ENCODE data around the gene HMGB4. TPM values are rescaled to one million over a fixed set of nuclear protein-coding genes. Genes with fewer than 3 reads are reported as not detected.

HMGB4 gene
- total and polyA plus RNA-seq, 4 experiments from 2014 or later = not detected

- H3K4me1 Mint-ChIP-seq = no peaks in the 10 kb centered on the region
- DNase-seq = no peak
- Histone ChIP-seq H3K27me3 (ENCODE audit: insufficient read depth, low read length) (no peaks in the 10 kb centered on the region), H3K4me3 (ENCODE audit: low read length in 2 of 2) (no peak overlapping the region), H3K9me3 (ENCODE audit: control insufficient read depth in 1 of 2, low read length in 2 of 2) (no peaks in the 10 kb centered on the region), H3K36me3 (ENCODE audit: insufficient read depth, low read length) (no peaks in the 10 kb centered on the region), H3K27ac (ENCODE audit: low read depth, low read length) (no peak overlapping the region), H3K4me1 (ENCODE audit: insufficient read depth, low read length) (no peaks in the 10 kb centered on the region)
- H3K9me3 Mint-ChIP-seq = peaks cover 0 to 2% (median 0%) of the 10 kb centered on the region in 8 donors
- H3K27me3 Mint-ChIP-seq = peaks cover 9 to 16% of the 10 kb centered on the region in 2 donors
- ChIA-PET CTCF (ENCODE audit: partially characterized antibody) (interaction anchor here (0.7 kb wide), 1 partner anchor 137 kb away, joined by 4 read pairs; no protein-coding TSS in a partner anchor), POLR2A (ENCODE audit: partially characterized antibody) (no interaction called here)
- H3K36me3 Mint-ChIP-seq = no peaks in the 10 kb centered on the region
- intact Hi-C loops (cut with micrococcal nuclease) = no loop called here
- no peak overlapping the region for H3K27ac Mint-ChIP-seq
- no peak overlapping the region for H3K4me3 Mint-ChIP-seq
Observed at GRCh38 chr1:33864460-33865389, 846 bp downstream of the HMGB4 start.

- Histone ChIP-seq H3K4me3 (ENCODE audit: low read length in 2 of 2) (no peak overlapping the region), H3K4me1 (ENCODE audit: insufficient read depth, low read length) (no peaks in the 10 kb centered on the region), H3K27ac (ENCODE audit: low read depth, low read length) (no peak overlapping the region), H3K9me3 (ENCODE audit: control insufficient read depth in 1 of 2, low read length in 2 of 2) (no peaks in the 10 kb centered on the region), H3K27me3 (ENCODE audit: insufficient read depth, low read length) (no peaks in the 10 kb centered on the region), H3K36me3 (ENCODE audit: insufficient read depth, low read length) (no peaks in the 10 kb centered on the region)
- H3K9me3 Mint-ChIP-seq = peaks cover 0 to 2% (median 0%) of the 10 kb centered on the region in 8 donors
- H3K4me3 Mint-ChIP-seq = no peak overlapping the region
- ChIA-PET POLR2A (ENCODE audit: partially characterized antibody) (no interaction called here), CTCF (ENCODE audit: partially characterized antibody) (no interaction called here)
- H3K4me1 Mint-ChIP-seq = no peaks in the 10 kb centered on the region
- no peak for DNase-seq
- peaks cover 9 to 16% of the 10 kb centered on the region in 2 donors for H3K27me3 Mint-ChIP-seq
- no peak overlapping the region for H3K27ac Mint-ChIP-seq
- no peaks in the 10 kb centered on the region for H3K36me3 Mint-ChIP-seq
- intact Hi-C loops (cut with micrococcal nuclease) = no loop called here
Observed at GRCh38 chr1:33866281-33866680, 2.4 kb downstream of the HMGB4 start.

GRCh38 chr1:33867684-33868083 is 3.8 kb downstream of the HMGB4 start:
- ChIA-PET CTCF (ENCODE audit: partially characterized antibody) (no interaction called here), POLR2A (ENCODE audit: partially characterized antibody) (no interaction called here)
- Mint-ChIP-seq H3K27ac (no peak overlapping the region), H3K4me3 (no peak overlapping the region), H3K27me3 (peaks cover 9 to 15% of the 10 kb centered on the region in 2 donors), H3K36me3 (no peaks in the 10 kb centered on the region), H3K4me1 (no peaks in the 10 kb centered on the region), H3K9me3 (peaks cover 0 to 2% (median 0%) of the 10 kb centered on the region in 8 donors)
- intact Hi-C loops (cut with micrococcal nuclease) = no loop called here
- H3K27ac ChIP-seq (ENCODE audit: low read depth, low read length) = no peak overlapping the region
- no peaks in the 10 kb centered on the region for H3K36me3 ChIP-seq (ENCODE audit: insufficient read depth, low read length)
- H3K4me3 ChIP-seq (ENCODE audit: low read length in 2 of 2) = no peak overlapping the region
- no peaks in the 10 kb centered on the region for H3K4me1 ChIP-seq (ENCODE audit: insufficient read depth, low read length)
- H3K9me3 ChIP-seq (ENCODE audit: control insufficient read depth in 1 of 2, low read length in 2 of 2) = no peaks in the 10 kb centered on the region
- DNase-seq = no peak
- no peaks in the 10 kb centered on the region for H3K27me3 ChIP-seq (ENCODE audit: insufficient read depth, low read length)

- H3K36me3 ChIP-seq (ENCODE audit: insufficient read depth, low read length) = no peaks in the 10 kb centered on the region
- peaks cover 0 to 2% (median 0%) of the 10 kb centered on the region in 8 donors for H3K9me3 Mint-ChIP-seq
- H3K4me1 ChIP-seq (ENCODE audit: insufficient read depth, low read length) = no peaks in the 10 kb centered on the region
- DNase-seq = no peak
- H3K27me3 ChIP-seq (ENCODE audit: insufficient read depth, low read length) = no peaks in the 10 kb centered on the region
- no peaks in the 10 kb centered on the region for H3K4me1 Mint-ChIP-seq
- H3K27me3 Mint-ChIP-seq = peaks cover 7 to 8% of the 10 kb centered on the region in 2 donors
- H3K27ac Mint-ChIP-seq = no peak overlapping the region
- ChIA-PET CTCF (ENCODE audit: partially characterized antibody) (interaction anchor here (0.7 kb wide), 1 partner anchor 10 kb away, joined by 3 read pairs; no protein-coding TSS in a partner anchor), POLR2A (ENCODE audit: partially characterized antibody) (interaction anchor here (0.6 kb wide), 1 partner anchor 15 kb away, joined by 4 read pairs; no protein-coding TSS in a partner anchor)
- H3K4me3 Mint-ChIP-seq = no peak overlapping the region
- no peaks in the 10 kb centered on the region for H3K9me3 ChIP-seq (ENCODE audit: control insufficient read depth in 1 of 2, low read length in 2 of 2)
- no peak overlapping the region for H3K27ac ChIP-seq (ENCODE audit: low read depth, low read length)
- no peaks in the 10 kb centered on the region for H3K36me3 Mint-ChIP-seq
- intact Hi-C loops (cut with micrococcal nuclease) = no loop called here
- no peak overlapping the region for H3K4me3 ChIP-seq (ENCODE audit: low read length in 2 of 2)
Observed at GRCh38 chr1:33872275-33872674, 8.4 kb downstream of the HMGB4 start.

- ChIA-PET CTCF (ENCODE audit: partially characterized antibody) (interaction anchor here (0.7 kb wide), 1 partner anchor 10 kb away, joined by 3 read pairs; no protein-coding TSS in a partner anchor), POLR2A (ENCODE audit: partially characterized antibody) (interaction anchor here (0.6 kb wide), 1 partner anchor 14 kb away, joined by 4 read pairs; no protein-coding TSS in a partner anchor)
- no peak overlapping the region for H3K4me3 Mint-ChIP-seq
- H3K36me3 Mint-ChIP-seq = no peaks in the 10 kb centered on the region
- no peaks in the 10 kb centered on the region for H3K4me1 Mint-ChIP-seq
- no peak for DNase-seq
- H3K27ac ChIP-seq (ENCODE audit: low read depth, low read length) = no peak overlapping the region
- no peak overlapping the region for H3K27ac Mint-ChIP-seq
- peaks cover 0 to 2% (median 0%) of the 10 kb centered on the region in 8 donors for H3K9me3 Mint-ChIP-seq
- peaks cover 7 to 9% of the 10 kb centered on the region in 2 donors for H3K27me3 Mint-ChIP-seq
- intact Hi-C loops (cut with micrococcal nuclease) = no loop called here
- H3K4me1 ChIP-seq (ENCODE audit: insufficient read depth, low read length) = no peaks in the 10 kb centered on the region
- H3K27me3 ChIP-seq (ENCODE audit: insufficient read depth, low read length) = no peaks in the 10 kb centered on the region
- H3K4me3 ChIP-seq (ENCODE audit: low read length in 2 of 2) = no peak overlapping the region
- no peaks in the 10 kb centered on the region for H3K36me3 ChIP-seq (ENCODE audit: insufficient read depth, low read length)
- H3K9me3 ChIP-seq (ENCODE audit: control insufficient read depth in 1 of 2, low read length in 2 of 2) = no peaks in the 10 kb centered on the region
Observed at GRCh38 chr1:33872683-33873082, 8.8 kb downstream of the HMGB4 start.

- H3K27me3 ChIP-seq (ENCODE audit: insufficient read depth, low read length) = no peaks in the 10 kb centered on the region
- Mint-ChIP-seq H3K27me3 (peaks cover 5 to 9% of the 10 kb centered on the region in 2 donors), H3K4me3 (no peak overlapping the region), H3K27ac (no peak overlapping the region), H3K36me3 (no peaks in the 10 kb centered on the region), H3K4me1 (no peaks in the 10 kb centered on the region), H3K9me3 (peaks cover 0 to 1% (median 0%) of the 10 kb centered on the region in 8 donors)
- H3K27ac ChIP-seq (ENCODE audit: low read depth, low read length) = no peak overlapping the region
- ChIA-PET CTCF (ENCODE audit: partially characterized antibody) (no interaction called here), POLR2A (ENCODE audit: partially characterized antibody) (no interaction called here)
- DNase-seq = no peak
- H3K36me3 ChIP-seq (ENCODE audit: insufficient read depth, low read length) = no peaks in the 10 kb centered on the region
- no peaks in the 10 kb centered on the region for H3K4me1 ChIP-seq (ENCODE audit: insufficient read depth, low read length)
- no peak overlapping the region for H3K4me3 ChIP-seq (ENCODE audit: low read length in 2 of 2)
- no peaks in the 10 kb centered on the region for H3K9me3 ChIP-seq (ENCODE audit: control insufficient read depth in 1 of 2, low read length in 2 of 2)
- intact Hi-C loops (cut with micrococcal nuclease) = no loop called here
Observed at GRCh38 chr1:33874636-33875035, 10.8 kb downstream of the HMGB4 start.

- H3K4me3 ChIP-seq (ENCODE audit: low read length in 2 of 2) = no peak overlapping the region
- H3K27ac ChIP-seq (ENCODE audit: low read depth, low read length) = no peak overlapping the region
- Mint-ChIP-seq H3K4me1 (no peaks in the 10 kb centered on the region), H3K27me3 (peaks cover 5 to 9% of the 10 kb centered on the region in 2 donors), H3K4me3 (no peak overlapping the region), H3K36me3 (no peaks in the 10 kb centered on the region), H3K27ac (no peak overlapping the region), H3K9me3 (peaks cover 0 to 1% (median 0%) of the 10 kb centered on the region in 8 donors)
- no peaks in the 10 kb centered on the region for H3K27me3 ChIP-seq (ENCODE audit: insufficient read depth, low read length)
- no peak for DNase-seq
- H3K36me3 ChIP-seq (ENCODE audit: insufficient read depth, low read length) = no peaks in the 10 kb centered on the region
- intact Hi-C loops (cut with micrococcal nuclease) = no loop called here
- no peaks in the 10 kb centered on the region for H3K9me3 ChIP-seq (ENCODE audit: control insufficient read depth in 1 of 2, low read length in 2 of 2)
- ChIA-PET POLR2A (ENCODE audit: partially characterized antibody) (no interaction called here), CTCF (ENCODE audit: partially characterized antibody) (no interaction called here)
- H3K4me1 ChIP-seq (ENCODE audit: insufficient read depth, low read length) = no peaks in the 10 kb centered on the region
Observed at GRCh38 chr1:33875862-33876261, 12.0 kb downstream of the HMGB4 start.

All from CD4-positive, alpha-beta memory T cell (primary cell).